Measurements from ENCODE around the gene PRAC1.

PRAC1 gene

GRCh38 chr17:48760411-48760810 lies 38.1 kb upstream of the PRAC1 start:
- H3K27me3 ChIP-seq (replicated peaks; ENCODE audit: control insufficient read depth, insufficient read depth, low read length) = peaks cover 5% of the 10 kb centered on the region
- H3K4me3 ChIP-seq (replicated peaks; ENCODE audit: low read depth, low read length) = no peak overlapping the region
- no peak for DNase-seq (ENCODE audit: extremely low read depth, insufficient read length)
- H3K36me3 ChIP-seq (ENCODE audit: control insufficient read depth, insufficient read depth, low read length) = no peaks in the 10 kb centered on the region
- no peak for TF ChIP-seq CTCF (IDR thresholded peaks at IDR 0.05; ENCODE audit: insufficient read depth, low read length, poor library complexity, severe bottlenecking)

- H3K4me3 ChIP-seq (replicated peaks; ENCODE audit: low read depth, low read length) = no peak overlapping the region
- no peak for DNase-seq (ENCODE audit: extremely low read depth, insufficient read length)
- TF ChIP-seq CTCF (IDR thresholded peaks at IDR 0.05; ENCODE audit: insufficient read depth, low read length, poor library complexity, severe bottlenecking) = no peak
- no peaks in the 10 kb centered on the region for H3K36me3 ChIP-seq (ENCODE audit: control insufficient read depth, insufficient read depth, low read length)
- H3K27me3 ChIP-seq (replicated peaks; ENCODE audit: control insufficient read depth, insufficient read depth, low read length) = peaks cover 9% of the 10 kb centered on the region
Observed at GRCh38 chr17:48759288-48759687, 37.0 kb upstream of the PRAC1 start.

- no peak for DNase-seq (ENCODE audit: extremely low read depth, insufficient read length)
- H3K4me3 ChIP-seq (replicated peaks; ENCODE audit: low read depth, low read length) = no peak overlapping the region
- no peaks in the 10 kb centered on the region for H3K36me3 ChIP-seq (ENCODE audit: control insufficient read depth, insufficient read depth, low read length)
- TF ChIP-seq CTCF (IDR thresholded peaks at IDR 0.05; ENCODE audit: insufficient read depth, low read length, poor library complexity, severe bottlenecking) = no peak
- peaks cover 11% of the 10 kb centered on the region for H3K27me3 ChIP-seq (replicated peaks; ENCODE audit: control insufficient read depth, insufficient read depth, low read length)
Observed at GRCh38 chr17:48757524-48757961, 35.2 kb upstream of the PRAC1 start.

- Histone ChIP-seq H3K36me3 (ENCODE audit: control insufficient read depth, insufficient read depth, low read length) (no peaks in the 10 kb centered on the region), H3K4me3 (replicated peaks; ENCODE audit: low read depth, low read length) (no peak overlapping the region), H3K27me3 (replicated peaks; ENCODE audit: control insufficient read depth, insufficient read depth, low read length) (peaks cover 11% of the 10 kb centered on the region)
- no peak for TF ChIP-seq CTCF (IDR thresholded peaks at IDR 0.05; ENCODE audit: insufficient read depth, low read length, poor library complexity, severe bottlenecking)
- DNase-seq (ENCODE audit: extremely low read depth, insufficient read length) = no peak
Observed at GRCh38 chr17:48756830-48757251, 34.5 kb upstream of the PRAC1 start.

GRCh38 chr17:48755356-48755755 lies 33.0 kb upstream of the PRAC1 start:
- DNase-seq (ENCODE audit: extremely low read depth, insufficient read length) = no peak
- no peak overlapping the region for H3K4me3 ChIP-seq (replicated peaks; ENCODE audit: low read depth, low read length)
- TF ChIP-seq CTCF (IDR thresholded peaks at IDR 0.05; ENCODE audit: insufficient read depth, low read length, poor library complexity, severe bottlenecking) = no peak
- no peaks in the 10 kb centered on the region for H3K36me3 ChIP-seq (ENCODE audit: control insufficient read depth, insufficient read depth, low read length)
- peaks cover 11% of the 10 kb centered on the region for H3K27me3 ChIP-seq (replicated peaks; ENCODE audit: control insufficient read depth, insufficient read depth, low read length)
